ENCODE data around the gene CECR2.

GRCh38 chr22:17559188-17559587 is 189.9 kb downstream of the CECR2 start:
- no peak for TF ChIP-seq CTCF (IDR thresholded peaks at IDR 0.05)
- no peak for TF ChIP-seq POLR2AphosphoS5 (IDR thresholded peaks at IDR 0.05)
- TF ChIP-seq POLR2A (IDR thresholded peaks at IDR 0.05; ENCODE audit: low read depth): no peak
- no peak for TF ChIP-seq EP300 (IDR thresholded peaks at IDR 0.05)
